Neural progenitor cell (in vitro differentiated cells): ENCODE measurements around the gene KRT39. TPM values are rescaled to one million over a fixed set of nuclear protein-coding genes. Genes with fewer than 3 reads are reported as not detected.

Source experiments
- DNase-seq: peaks from one replicate; pipeline ENCODE4 v3.0.0-alpha.2; 2016; ENCODE audit warnings: low spot score
- H2AFZ ChIP-seq: fragments of 200-600 bp; sonication (generic); replicated peaks from 2 replicates; pipeline ENCODE4 v1.6.1; 2016; ENCODE audit warnings: antibody characterized with exemption
- H3F3A ChIP-seq: fragments of 200-600 bp; sonication (generic); 2 replicates; pipeline ENCODE4 v1.6.1; 2016; ENCODE audit warnings: antibody characterized with exemption, low read depth
- H3K27ac ChIP-seq: fragments of 200-600 bp; sonication (generic); 2 replicates; pipeline ENCODE4 v1.5.1; 2016; ENCODE audit warnings: mild to moderate bottlenecking
- H3K27me3 ChIP-seq: fragments of 200-600 bp; sonication (generic); 2 replicates; pipeline ENCODE4 v1.6.1; 2016; ENCODE audit warnings: mild to moderate bottlenecking, moderate library complexity
- H3K36me3 ChIP-seq: fragments of 200-600 bp; sonication (generic); 2 replicates; pipeline ENCODE4 v1.5.1; 2016
- H3K4me1 ChIP-seq: fragments of 200-600 bp; sonication (generic); 2 replicates; pipeline ENCODE4 v1.6.1; 2016; ENCODE audit warnings: mixed run types
- H3K4me2 ChIP-seq: fragments of 200-600 bp; sonication (generic); 2 replicates; pipeline ENCODE4 v1.6.1; 2016
- H3K4me3 ChIP-seq: fragments of 200-600 bp; sonication (generic); 2 replicates; pipeline ENCODE4 v1.5.1; 2016
- H3K79me2 ChIP-seq: fragments of 200-600 bp; sonication (generic); 2 replicates; pipeline ENCODE4 v1.6.1; 2016; ENCODE audit warnings: low read depth
- H3K9ac ChIP-seq: fragments of 200-600 bp; sonication (generic); 2 replicates; pipeline ENCODE4 v1.6.1; 2016
- H3K9me3 ChIP-seq: fragments of 200-600 bp; sonication (generic); 2 replicates; pipeline ENCODE4 v1.5.1; 2016; ENCODE audit warnings: low read depth
- H4K20me1 ChIP-seq: fragments of 200-600 bp; sonication (generic); 2 replicates; pipeline ENCODE4 v1.6.1; 2016; ENCODE audit warnings: low read depth
- H3K27ac Mint-ChIP-seq: 3 replicates; pipeline ENCODE4 v1.8.0; 2021; ENCODE audit warnings: mixed read lengths
- H3K27me3 Mint-ChIP-seq: 2 replicates; pipeline ENCODE4 v1.8.0; 2022; ENCODE audit warnings: low read depth, mild to moderate bottlenecking, inconsistent platforms, moderate library complexity, mixed read lengths; ENCODE audit not compliant: insufficient read depth
- H3K36me3 Mint-ChIP-seq: 3 replicates; pipeline ENCODE4 v1.8.0; 2021; ENCODE audit warnings: mixed read lengths
- H3K4me1 Mint-ChIP-seq: 3 replicates; pipeline ENCODE4 v1.8.0; 2021; ENCODE audit warnings: mixed read lengths
- H3K4me3 Mint-ChIP-seq: 3 replicates; pipeline ENCODE4 v1.8.0; 2021; ENCODE audit warnings: mild to moderate bottlenecking, moderate library complexity, mixed read lengths
- H3K9me3 Mint-ChIP-seq: 3 replicates; pipeline ENCODE4 v1.8.0; 2020; ENCODE audit warnings: mixed read lengths
- EZH2 ChIP-seq: fragments of 200-600 bp; sonication (generic); IDR thresholded peaks from 2 replicates; pipeline ENCODE4 v1.6.1; 2017; ENCODE audit warnings: antibody characterized with exemption, mild to moderate bottlenecking, moderate library complexity
- EZH2phosphoT487 ChIP-seq: fragments of 200-600 bp; sonication (generic); IDR thresholded peaks from 2 replicates; pipeline ENCODE4 v1.6.1; 2017; ENCODE audit warnings: antibody characterized with exemption
- total RNA-seq: library from RNA; depleted of rRNA; stranded (reverse); fragments of >200 nt; gene quantifications from 2 replicates; pipeline ENCODE4 v1.2.3, GENCODE V29; 2015; ENCODE audit warnings: low replicate concordance
- TF ChIP-seq, protein P1 (sequence below): fragments of 200-600 bp; sonication (generic); IDR thresholded peaks from 2 replicates; pipeline ENCODE4 v1.5.1; 2017; ENCODE audit warnings: antibody characterized with exemption, mild to moderate bottlenecking

The KRT39 gene
- total RNA-seq, 1 donor from 2014 or later = not detected

DNA sequence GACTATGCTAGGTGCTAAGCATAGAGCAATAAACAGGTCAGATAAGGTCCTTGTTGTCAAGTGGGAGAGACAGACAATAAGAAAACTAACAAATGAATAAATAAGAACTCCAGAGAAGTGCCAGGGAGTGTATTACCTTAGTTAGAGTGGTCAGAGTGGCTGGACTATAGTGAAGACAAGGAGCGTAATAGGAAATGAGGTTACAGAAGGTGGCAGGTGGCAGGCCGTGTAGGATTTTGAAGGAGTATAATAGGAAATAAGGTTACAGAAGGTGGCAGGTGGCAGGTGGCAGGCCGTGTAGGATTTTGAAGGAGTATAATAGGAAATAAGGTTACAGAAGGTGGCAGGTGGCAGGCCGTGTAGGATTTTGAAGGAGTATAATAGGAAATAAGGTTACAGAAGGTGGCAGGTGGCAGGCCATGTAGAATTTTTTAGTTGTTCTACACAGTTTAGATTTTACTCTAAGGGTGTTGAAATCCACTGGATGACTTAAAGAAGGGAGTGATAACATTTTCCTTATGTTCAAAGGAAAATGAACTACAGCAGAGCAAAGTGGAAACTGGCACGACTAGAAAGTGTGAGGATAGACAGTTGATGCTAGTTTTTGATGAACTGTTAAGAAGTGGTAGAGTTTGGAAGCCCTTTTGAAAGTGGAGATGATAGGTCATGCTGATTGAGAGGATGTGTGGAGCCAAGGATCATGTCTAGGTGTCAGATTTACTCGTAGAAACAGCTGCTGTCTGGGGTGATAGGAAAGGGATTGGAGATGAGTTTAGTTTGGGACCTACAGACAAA, 45.8 kb upstream of the KRT39 start:
- Histone ChIP-seq H3K27ac (no peak overlapping the region), H3K36me3 (no peaks in the 10 kb centered on the region), H3K79me2 (no peaks in the 10 kb centered on the region), H3K4me2 (no peak overlapping the region), H3K4me1 (peaks cover 18% of the 10 kb centered on the region), H3K9ac (no peak overlapping the region), H3K4me3 (no peak overlapping the region), H3K27me3 (no peaks in the 10 kb centered on the region), H3K9me3 (no peaks in the 10 kb centered on the region), H3F3A (no peaks in the 10 kb centered on the region), H2AFZ (peak overlapping the region; percentile 55), H4K20me1 (no peaks in the 10 kb centered on the region)
- Mint-ChIP-seq H3K36me3 (no peaks in the 10 kb centered on the region), H3K27me3 (no peaks in the 10 kb centered on the region), H3K9me3 (no peaks in the 10 kb centered on the region), H3K27ac (no peak overlapping the region), H3K4me1 (no peaks in the 10 kb centered on the region), H3K4me3 (no peak overlapping the region)
- no peak for TF ChIP-seq EZH2
- TF ChIP-seq, protein P1, sequence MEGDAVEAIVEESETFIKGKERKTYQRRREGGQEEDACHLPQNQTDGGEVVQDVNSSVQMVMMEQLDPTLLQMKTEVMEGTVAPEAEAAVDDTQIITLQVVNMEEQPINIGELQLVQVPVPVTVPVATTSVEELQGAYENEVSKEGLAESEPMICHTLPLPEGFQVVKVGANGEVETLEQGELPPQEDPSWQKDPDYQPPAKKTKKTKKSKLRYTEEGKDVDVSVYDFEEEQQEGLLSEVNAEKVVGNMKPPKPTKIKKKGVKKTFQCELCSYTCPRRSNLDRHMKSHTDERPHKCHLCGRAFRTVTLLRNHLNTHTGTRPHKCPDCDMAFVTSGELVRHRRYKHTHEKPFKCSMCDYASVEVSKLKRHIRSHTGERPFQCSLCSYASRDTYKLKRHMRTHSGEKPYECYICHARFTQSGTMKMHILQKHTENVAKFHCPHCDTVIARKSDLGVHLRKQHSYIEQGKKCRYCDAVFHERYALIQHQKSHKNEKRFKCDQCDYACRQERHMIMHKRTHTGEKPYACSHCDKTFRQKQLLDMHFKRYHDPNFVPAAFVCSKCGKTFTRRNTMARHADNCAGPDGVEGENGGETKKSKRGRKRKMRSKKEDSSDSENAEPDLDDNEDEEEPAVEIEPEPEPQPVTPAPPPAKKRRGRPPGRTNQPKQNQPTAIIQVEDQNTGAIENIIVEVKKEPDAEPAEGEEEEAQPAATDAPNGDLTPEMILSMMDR = no peak
- TF ChIP-seq EZH2phosphoT487 = no peak
- no peak for DNase-seq

- Histone ChIP-seq H3K79me2 (no peaks in the 10 kb centered on the region), H2AFZ (no peak overlapping the region)
- H3K27me3 Mint-ChIP-seq = no peaks in the 10 kb centered on the region
Observed at GRCh38 chr17:41010441-41010840, 43.7 kb upstream of the KRT39 start.

DNA sequence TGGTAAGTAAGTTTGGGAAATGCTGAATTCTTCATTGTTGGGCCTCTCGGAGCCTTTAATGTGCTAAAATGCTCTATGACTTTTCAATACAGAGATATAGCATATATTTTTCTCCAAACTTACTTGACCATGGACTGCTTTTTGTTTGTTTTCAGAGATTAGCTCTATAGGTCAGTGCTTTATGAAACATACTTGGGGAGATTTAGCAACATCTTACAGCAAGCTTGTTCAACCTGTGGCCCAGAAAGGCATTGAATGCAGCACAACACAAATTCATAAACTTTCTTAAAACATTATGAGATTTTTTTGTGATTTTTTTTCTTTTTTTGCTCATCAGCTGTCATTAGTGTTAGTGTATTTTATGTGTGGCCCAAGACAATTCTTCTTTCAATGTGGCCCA, 43.2 kb upstream of the KRT39 start:
- H3K27me3 ChIP-seq = no peaks in the 10 kb centered on the region
- H3K27ac ChIP-seq = no peak overlapping the region
- no peak overlapping the region for H3K9ac ChIP-seq
- no peaks in the 10 kb centered on the region for H3F3A ChIP-seq
- H3K27ac Mint-ChIP-seq = no peak overlapping the region
- H3K4me3 ChIP-seq = no peak overlapping the region
- H3K27me3 Mint-ChIP-seq = no peaks in the 10 kb centered on the region
- no peak for DNase-seq
- no peaks in the 10 kb centered on the region for H3K36me3 Mint-ChIP-seq
- H3K4me3 Mint-ChIP-seq = no peak overlapping the region
- H3K4me1 ChIP-seq = peaks cover 18% of the 10 kb centered on the region
- peaks cover 6% of the 10 kb centered on the region for H3K4me1 Mint-ChIP-seq
- H2AFZ ChIP-seq = peak overlapping the region; percentile 8
- H3K9me3 ChIP-seq = no peaks in the 10 kb centered on the region
- no peaks in the 10 kb centered on the region for H3K36me3 ChIP-seq
- H4K20me1 ChIP-seq = no peaks in the 10 kb centered on the region
- no peaks in the 10 kb centered on the region for H3K79me2 ChIP-seq
- H3K4me2 ChIP-seq = no peak overlapping the region
- no peak for TF ChIP-seq EZH2
- TF ChIP-seq EZH2phosphoT487 = no peak
- TF ChIP-seq, protein P1 = no peak
- no peaks in the 10 kb centered on the region for H3K9me3 Mint-ChIP-seq

More at GRCh38 chr17:41010441-41010840, 43.7 kb upstream of the KRT39 start:
- no peaks in the 10 kb centered on the region for H3K9me3 Mint-ChIP-seq
- no peaks in the 10 kb centered on the region for H3K36me3 ChIP-seq
- H3K27ac Mint-ChIP-seq = no peak overlapping the region
- H3K9ac ChIP-seq = no peak overlapping the region
- no peaks in the 10 kb centered on the region for H3K9me3 ChIP-seq
- H3K27me3 ChIP-seq = no peaks in the 10 kb centered on the region
- H3K4me2 ChIP-seq = no peak overlapping the region
- no peak overlapping the region for H3K4me3 Mint-ChIP-seq
- no peak overlapping the region for H3K4me3 ChIP-seq
- H3K27ac ChIP-seq = no peak overlapping the region
- H3F3A ChIP-seq = no peaks in the 10 kb centered on the region
- no peaks in the 10 kb centered on the region for H4K20me1 ChIP-seq
- DNase-seq = no peak
- peaks cover 6% of the 10 kb centered on the region for H3K4me1 Mint-ChIP-seq
- H3K36me3 Mint-ChIP-seq = no peaks in the 10 kb centered on the region
- H3K4me1 ChIP-seq = peaks cover 18% of the 10 kb centered on the region
- TF ChIP-seq, protein P1 = no peak
- no peak for TF ChIP-seq EZH2
- TF ChIP-seq EZH2phosphoT487 = no peak
